Activated CD4-positive, alpha-beta T cell treated with anti-CD3 and anti-CD28 coated beads, Interleukin-2, Interleukin-6, amounts not matched to agents 100 ng/mL and 50 ng/mL, durations not matched to agents 16 hours and 8 hours (primary cell): ENCODE measurements around the gene NOG.

ENCODE experiments used
- DNase-seq: peaks from one replicate; pipeline ENCODE4 v3.0.0-alpha.2; 2020

The NOG gene

DNA sequence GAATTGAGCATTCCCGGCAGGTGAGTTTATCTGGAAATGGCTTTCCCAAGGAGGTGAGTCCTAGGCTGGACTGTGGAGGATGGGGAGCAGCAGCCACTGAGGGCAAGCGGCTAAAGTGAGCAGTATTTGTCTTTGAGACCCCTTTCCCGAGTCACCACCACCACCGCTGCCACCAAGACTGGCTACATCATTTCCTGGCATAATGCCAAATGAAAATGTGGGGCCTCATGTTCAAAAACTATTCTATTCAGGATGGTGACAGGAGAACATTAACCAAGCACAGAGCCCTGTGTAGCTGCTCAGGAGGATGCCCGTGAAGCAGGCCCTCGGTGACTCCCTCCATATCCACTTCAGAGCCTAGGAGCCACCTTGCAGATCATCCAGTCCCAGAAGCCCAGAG, 46.0 kb downstream of the NOG start:
- DNase-seq: no peak

DNA sequence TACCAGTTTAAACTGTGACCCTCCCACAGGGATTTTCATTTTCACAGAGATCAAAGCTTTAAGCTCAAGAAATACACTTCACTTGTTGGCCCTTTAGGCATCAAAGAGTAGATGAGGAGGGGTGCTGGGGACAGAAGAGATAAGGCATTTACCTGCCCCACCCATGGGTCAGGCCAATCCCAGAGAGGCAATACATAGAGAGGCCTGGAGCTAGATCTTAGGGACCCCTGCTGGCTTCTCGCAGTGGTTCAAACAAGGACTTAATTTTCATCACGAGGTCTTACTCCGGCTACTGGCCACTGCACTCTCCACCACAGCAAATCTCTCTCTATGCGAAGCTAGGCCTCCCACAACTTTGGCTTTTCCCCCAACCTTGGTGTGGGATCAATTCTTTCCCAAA, 46.6 kb downstream of the NOG start:
- DNase-seq: no peak

DNA sequence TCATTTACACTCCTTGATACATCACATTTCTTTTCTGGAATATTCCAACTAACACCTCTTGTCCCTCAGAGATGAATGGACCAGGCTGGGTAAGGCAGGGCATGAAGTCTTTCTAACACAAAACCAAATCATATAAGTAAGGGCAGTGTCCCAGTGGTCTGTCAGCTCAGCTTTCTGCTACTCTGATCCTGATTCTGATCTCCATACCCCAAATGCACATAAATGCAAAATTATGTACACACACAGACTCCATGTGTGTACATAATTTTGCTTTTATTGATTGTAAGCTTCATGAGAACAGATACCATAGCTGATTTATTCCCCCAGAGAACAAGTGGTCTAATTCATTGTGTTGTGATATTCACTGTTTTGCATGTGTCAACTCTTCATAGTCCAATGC, 47.9 kb downstream of the NOG start:
- DNase-seq: no peak

DNA sequence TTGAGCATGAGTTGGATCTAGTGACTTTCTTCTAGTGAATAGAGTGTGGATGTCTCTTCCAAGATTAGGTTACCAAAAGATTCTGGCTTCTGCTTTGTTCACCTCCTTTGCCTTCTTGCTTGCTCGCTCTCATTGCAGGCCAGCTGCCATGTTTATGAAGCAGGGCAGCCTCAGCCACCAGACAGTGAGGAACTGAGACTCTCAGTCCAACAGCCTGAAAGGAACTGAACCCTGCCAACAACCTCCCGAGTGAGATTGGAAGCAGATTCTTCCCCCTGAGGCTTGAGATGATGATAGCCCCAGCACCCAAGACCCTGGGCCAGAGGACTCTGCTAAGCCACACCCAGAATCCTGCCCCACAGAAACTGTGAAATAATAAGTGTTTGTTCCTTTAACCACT, 48.4 kb downstream of the NOG start:
- DNase-seq: no peak

DNA sequence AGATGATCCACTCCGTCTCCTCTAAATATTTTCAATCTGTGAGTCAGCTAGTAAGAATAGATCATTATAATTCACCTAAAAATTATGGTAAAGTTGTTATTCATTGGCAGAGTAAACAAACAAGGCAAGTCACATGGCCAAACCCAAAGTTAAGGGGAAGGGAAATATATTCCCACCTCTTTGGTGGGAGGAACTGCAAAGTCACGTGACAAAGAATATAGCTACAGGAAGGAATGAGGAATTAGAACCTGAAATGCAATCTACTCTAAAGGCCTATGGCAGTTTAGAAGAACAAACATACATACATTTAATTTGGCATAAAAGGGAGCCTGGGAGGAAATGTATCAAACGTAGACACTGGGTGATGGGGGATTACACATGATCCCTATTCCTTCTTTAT, 48.9 kb downstream of the NOG start:
- DNase-seq: no peak
